CD14-positive monocyte (primary cell): Measurements from ENCODE around the gene LGALS8. TPM values are rescaled to one million over a fixed set of nuclear protein-coding genes. Genes with fewer than 3 reads are reported as not detected.

Experiments
- DNase-seq, 3 donors: peaks; one replicate each; pipeline ENCODE4 v3.0.0-alpha.2; 2011 to 2022
- H2AFZ ChIP-seq: 2 replicates; pipeline ENCODE4 v1.6.0; 2012; ENCODE audit warnings: mild to moderate bottlenecking, low read depth, low read length, inconsistent platforms; ENCODE audit not compliant: insufficient read depth, poor library complexity, severe bottlenecking
- H3K27ac ChIP-seq, 2 donors: 1 replicate in 1 of 2; 2 replicates in 1 of 2; pipeline ENCODE4 v1.5.1; 2012 to 2013; ENCODE audit warnings: low read length in 2 of 2, control low read depth in 1 of 2, inconsistent platforms in 1 of 2, low read depth in 1 of 2, mild to moderate bottlenecking in 1 of 2
- H3K27me3 ChIP-seq, 2 donors: one replicate each; pipeline versions ENCODE4 v1.6.0 to v1.6.1; 2011 to 2013; ENCODE audit warnings: low read length in 2 of 2; ENCODE audit not compliant: control insufficient read depth in 2 of 2, insufficient read depth in 2 of 2
- H3K36me3 ChIP-seq, 2 donors: replicated peaks in 1 of 2; 1 replicate in 1 of 2; 2 replicates in 1 of 2; pipeline versions ENCODE4 v1.5.1 to v1.6.1; 2012 to 2013; ENCODE audit warnings: low read length in 2 of 2, control low read depth in 1 of 2, inconsistent platforms in 1 of 2, mild to moderate bottlenecking in 1 of 2; ENCODE audit not compliant: insufficient read depth in 2 of 2, control insufficient read depth in 1 of 2
- H3K4me1 ChIP-seq, 2 donors: 1 replicate in 1 of 2; 2 replicates in 1 of 2; pipeline versions ENCODE4 v1.5.1 to v1.6.1; 2012 to 2013; ENCODE audit warnings: low read length in 2 of 2, control low read depth in 1 of 2, inconsistent platforms in 1 of 2, mild to moderate bottlenecking in 1 of 2, moderate library complexity in 1 of 2; ENCODE audit not compliant: insufficient read depth in 2 of 2, control insufficient read depth in 1 of 2
- H3K4me2 ChIP-seq: replicated peaks from 2 replicates; pipeline ENCODE3; 2012; ENCODE audit warnings: low read length, moderate library complexity, mild to moderate bottlenecking; ENCODE audit not compliant: poor library complexity, severe bottlenecking; ENCODE audit errors: extremely low read depth
- H3K4me3 ChIP-seq, 3 experiments: fragments of 200-600 bp in 1 of 3; sonication (generic) in 1 of 3; replicated peaks in 1 of 3; 1 replicate in 2 of 3; 2 replicates in 1 of 3; pipeline ENCODE4 v1.5.1; 2011 to 2013; ENCODE audit warnings: low read length in 3 of 3, mild to moderate bottlenecking in 3 of 3, control low read depth in 2 of 3, low read depth in 2 of 3, inconsistent platforms in 1 of 3, moderate library complexity in 1 of 3
- H3K79me2 ChIP-seq: 2 replicates; pipeline ENCODE4 v1.6.0; 2012; ENCODE audit warnings: mild to moderate bottlenecking, control low read depth, inconsistent platforms, low read length, moderate library complexity; ENCODE audit not compliant: insufficient read depth
- H3K9ac ChIP-seq: 2 replicates; pipeline ENCODE4 v1.6.0; 2017; ENCODE audit warnings: low read length, mild to moderate bottlenecking; ENCODE audit not compliant: insufficient read depth, poor library complexity, severe bottlenecking
- H3K9me3 ChIP-seq, 2 donors: replicated peaks in 1 of 2; 1 replicate in 1 of 2; 2 replicates in 1 of 2; pipeline versions ENCODE4 v1.5.1 to v1.6.1; 2012 to 2013; ENCODE audit warnings: low read length in 2 of 2, control low read depth in 1 of 2; ENCODE audit not compliant: control insufficient read depth in 1 of 2, insufficient read depth in 1 of 2
- H4K20me1 ChIP-seq: 2 replicates; pipeline ENCODE4 v1.6.0; 2012; ENCODE audit warnings: mild to moderate bottlenecking, low read length, control low read depth, moderate library complexity; ENCODE audit not compliant: insufficient read depth
- H3K27ac Mint-ChIP-seq, 7 donors: one replicate each; pipeline ENCODE4 v1.8.0; 2020; ENCODE audit warnings: mild to moderate bottlenecking in 7 of 7, mixed read lengths in 7 of 7, moderate library complexity in 6 of 7, inconsistent platforms in 2 of 7
- H3K27me3 Mint-ChIP-seq, 3 donors: one replicate each; pipeline ENCODE4 v1.8.0; 2021 to 2022; ENCODE audit warnings: low read depth in 3 of 3, mild to moderate bottlenecking in 3 of 3, mixed read lengths in 3 of 3, moderate library complexity in 3 of 3, inconsistent platforms in 1 of 3
- H3K36me3 Mint-ChIP-seq, 2 donors: one replicate each; pipeline ENCODE4 v1.8.0; 2020; ENCODE audit warnings: mixed read lengths in 2 of 2, inconsistent platforms in 1 of 2, mild to moderate bottlenecking in 1 of 2
- H3K4me1 Mint-ChIP-seq: one replicate; pipeline ENCODE4 v1.8.0; 2020; ENCODE audit warnings: mild to moderate bottlenecking, mixed read lengths
- H3K4me3 Mint-ChIP-seq, 2 donors: one replicate each; pipeline ENCODE4 v1.8.0; 2020; ENCODE audit warnings: mild to moderate bottlenecking in 2 of 2, mixed read lengths in 2 of 2, moderate library complexity in 1 of 2
- H3K9me3 Mint-ChIP-seq, 7 donors: one replicate each; pipeline ENCODE4 v1.8.0; 2020 to 2022; ENCODE audit warnings: mixed read lengths in 7 of 7, mild to moderate bottlenecking in 6 of 7, moderate library complexity in 6 of 7, inconsistent platforms in 2 of 7
- CTCF ChIP-seq: fragments of 200-600 bp; IDR thresholded peaks from one replicate; pipeline ENCODE4 v1.8.0; 2022; ENCODE audit warnings: antibody characterized with exemption, mild to moderate bottlenecking
- WGBS: methylation state at CpG from one replicate; pipeline ENCODE4 v1.1.5; 2013; ENCODE audit warnings: missing lambda C conversion rate; ENCODE audit not compliant: insufficient coverage; 5-methylcytosine and 5-hydroxymethylcytosine counted together
- intact Hi-C, 2 donors: fragments of 100-400 bp; cut with micrococcal nuclease; formaldehyde crosslinking; loops; one replicate each; pipeline versions ENCODE4 v1.15.0 to v1.15.1; 2023
- polyA plus RNA-seq, 3 donors: library from polyadenylated mRNA; depleted of rRNA in 1 of 3; unstranded in 2 of 3; stranded (reverse) in 1 of 3; fragments of 300-500 nt in 2 of 3; fragments of >200 nt in 1 of 3; fragmentation: Illumina TruSeq in 2 of 3; gene quantifications; 1 replicate in 2 of 3; 2 replicates in 1 of 3; pipeline ENCODE4 v1.2.3, GENCODE V29; 2012 to 2021

The LGALS8 gene
- polyA plus RNA-seq, 3 donors = 58.9 to 84.6 (median 75.7) TPM

GRCh38 chr1:236511735-236512418 is 11.9 kb upstream of the LGALS8 start:
- peaks cover 1 to 9% (median 2%) of the 10 kb centered on the region in 3 donors for H3K27me3 Mint-ChIP-seq

More at GRCh38 chr1:236511735-236512418, 11.9 kb upstream of the LGALS8 start:
- H3K9ac ChIP-seq = no peak overlapping the region
- no peak overlapping the region for H2AFZ ChIP-seq
- Mint-ChIP-seq H3K4me3 (peak overlapping the region in 1 of 2 donors; percentile 43), H3K36me3 (no peaks in the 10 kb centered on the region), H3K4me1 (no peaks in the 10 kb centered on the region), H3K27ac (no peak overlapping the region), H3K9me3 (peaks cover 0 to 2% (median 0%) of the 10 kb centered on the region in 7 donors)
- no peaks in the 10 kb centered on the region for H3K9me3 ChIP-seq
- 71% methylated on average over 4 of the region's 11 CpGs for WGBS
- no peak for DNase-seq
- no peaks in the 10 kb centered on the region for H4K20me1 ChIP-seq
- no peaks in the 10 kb centered on the region for H3K27me3 ChIP-seq
- H3K4me3 ChIP-seq = no peak overlapping the region
- no peak for TF ChIP-seq CTCF
- no peak overlapping the region for H3K4me2 ChIP-seq
- H3K4me1 ChIP-seq = no peaks in the 10 kb centered on the region
- no peak overlapping the region for H3K27ac ChIP-seq
- intact Hi-C loops = no loop called here
- no peaks in the 10 kb centered on the region for H3K36me3 ChIP-seq
- H3K79me2 ChIP-seq = no peaks in the 10 kb centered on the region
